Measurements from ENCODE around the gene LRMDA.

LRMDA gene

GRCh38 chr10:76197293-76197692, 765.9 kb downstream of the LRMDA start:
- no peak for FAIRE-seq

- FAIRE-seq: no peak
These were observed 767.0 kb downstream of the LRMDA start for GRCh38 chr10:76198287-76199035.

DNA sequence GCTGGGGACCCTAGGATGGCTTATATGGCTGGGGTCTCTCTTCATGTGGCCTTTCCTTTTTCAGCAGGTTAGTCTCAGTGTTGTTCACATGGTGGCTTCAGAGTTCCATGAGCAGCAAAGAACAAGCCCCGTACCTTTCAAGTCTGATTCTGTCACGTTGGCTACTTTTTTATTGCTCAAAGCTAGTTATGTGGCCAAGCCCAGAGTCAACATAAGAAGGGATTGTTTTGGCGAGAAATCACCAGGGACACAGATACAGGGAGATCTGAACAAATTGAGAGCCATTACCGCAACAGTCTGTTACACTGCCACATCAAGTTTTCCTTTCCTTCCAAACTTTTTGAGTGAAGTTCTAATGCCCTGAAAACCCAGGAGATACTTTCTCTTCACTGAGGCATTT, 770.5 kb downstream of the LRMDA start:
- FAIRE-seq: no peak

GRCh38 chr10:76202777-76203176, 771.4 kb downstream of the LRMDA start:
- FAIRE-seq: no peak

DNA sequence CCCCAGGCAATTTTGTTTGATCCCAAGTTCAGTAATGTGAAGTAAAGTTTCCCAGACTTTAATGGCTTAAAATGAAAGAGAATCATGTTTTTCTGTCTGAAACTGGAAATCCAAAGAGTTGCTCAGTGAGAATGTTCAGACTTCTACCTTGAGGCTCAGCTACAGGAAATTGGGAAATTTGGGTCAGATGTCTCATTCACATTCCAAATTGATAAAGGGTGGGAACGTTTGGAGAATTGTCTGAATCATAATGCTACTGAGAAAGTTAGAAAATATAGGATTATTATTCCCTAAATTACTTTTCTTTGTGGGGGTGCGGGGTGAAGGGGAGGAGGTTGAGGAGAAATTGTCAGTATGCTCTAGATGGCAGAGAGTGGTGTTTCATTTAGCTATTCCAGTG, 773.9 kb downstream of the LRMDA start:
- no peak for FAIRE-seq

DNA sequence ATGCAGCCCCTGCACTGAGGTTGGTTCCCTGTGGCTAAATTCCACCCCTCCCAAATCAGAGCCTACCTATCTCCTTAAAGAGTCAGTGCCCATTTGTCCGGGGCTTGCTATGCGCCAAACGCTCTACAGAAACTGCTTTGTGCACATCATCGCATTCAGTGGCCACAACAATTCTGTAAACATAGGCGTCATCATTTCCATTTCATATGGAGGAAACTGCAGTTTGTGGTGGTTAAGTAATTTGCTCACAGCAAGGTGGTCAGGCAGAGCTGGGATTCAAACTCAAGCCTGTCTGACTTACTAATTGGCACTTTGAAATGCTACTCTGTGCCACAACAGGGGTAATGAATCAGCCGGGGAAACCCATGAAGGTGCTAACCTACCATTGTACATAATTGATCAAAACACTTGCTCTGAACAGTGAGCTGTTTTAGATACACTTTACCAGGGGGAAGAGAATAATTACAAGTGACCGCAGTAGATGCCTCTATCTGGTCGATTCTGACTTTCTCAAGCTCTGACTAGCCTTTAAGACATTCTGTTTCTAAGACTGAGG, 775.5 kb downstream of the LRMDA start:
- FAIRE-seq: no peak

DNA sequence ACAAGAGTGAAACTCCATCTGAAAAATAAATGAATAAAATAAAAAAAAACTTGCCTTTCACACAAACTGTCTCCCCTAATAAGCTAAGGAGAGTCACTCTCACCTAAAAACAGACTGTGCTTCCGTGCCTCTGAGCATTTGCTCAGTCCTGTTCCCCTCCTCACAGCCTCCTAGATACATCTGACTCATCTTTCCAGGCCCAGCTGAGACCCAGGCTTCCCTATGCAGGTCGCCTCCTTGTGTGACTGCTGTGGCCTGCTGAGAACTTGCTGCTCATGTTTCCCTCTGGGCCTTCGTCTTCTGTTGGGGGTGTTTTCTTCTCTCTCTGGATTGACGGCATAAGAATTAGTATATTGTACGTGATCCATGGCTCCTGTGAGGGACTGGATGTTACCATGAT, 777.7 kb downstream of the LRMDA start:
- no peak for FAIRE-seq

- no peak for FAIRE-seq
These were observed 778.8 kb downstream of the LRMDA start for GRCh38 chr10:76210211-76210610.

DNA sequence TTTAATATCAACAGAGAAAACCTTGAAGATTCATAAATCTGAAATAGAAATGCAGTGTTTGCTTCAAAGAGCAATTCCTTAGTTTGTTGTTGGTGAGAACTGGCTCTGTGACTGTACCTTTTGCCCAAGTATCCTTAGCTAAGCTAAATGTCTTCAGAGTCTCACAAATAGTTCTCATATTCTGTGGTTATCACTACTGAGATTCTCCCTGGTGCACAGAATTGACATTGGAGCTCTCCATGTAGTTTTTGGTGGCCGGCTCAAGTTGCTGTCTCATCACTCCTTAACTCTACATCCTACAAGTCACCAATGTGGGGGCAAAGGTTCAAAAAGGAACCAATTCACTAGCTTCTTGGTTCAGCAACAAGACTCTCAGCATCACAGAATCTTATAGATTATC, 780.3 kb downstream of the LRMDA start:
- no peak for FAIRE-seq

DNA sequence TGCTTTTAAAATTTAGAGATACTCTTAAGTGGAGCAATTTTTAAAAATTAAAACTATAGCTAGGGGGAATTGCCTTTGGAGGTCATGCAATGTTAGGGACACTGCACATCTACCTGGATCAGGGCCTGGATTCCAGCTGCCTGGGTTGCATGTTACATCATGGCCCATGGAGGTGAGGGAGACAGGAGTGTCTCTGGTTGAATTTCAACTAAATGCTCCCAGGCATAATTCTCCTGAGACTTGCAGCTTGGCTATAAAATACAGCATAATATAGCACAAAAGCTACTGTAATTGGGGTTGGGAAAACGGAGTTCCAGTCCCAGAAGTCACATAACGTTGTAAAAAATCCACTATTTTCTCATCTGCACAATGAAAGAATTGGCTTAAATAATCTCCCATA, 782.5 kb downstream of the LRMDA start:
- FAIRE-seq: no peak

DNA sequence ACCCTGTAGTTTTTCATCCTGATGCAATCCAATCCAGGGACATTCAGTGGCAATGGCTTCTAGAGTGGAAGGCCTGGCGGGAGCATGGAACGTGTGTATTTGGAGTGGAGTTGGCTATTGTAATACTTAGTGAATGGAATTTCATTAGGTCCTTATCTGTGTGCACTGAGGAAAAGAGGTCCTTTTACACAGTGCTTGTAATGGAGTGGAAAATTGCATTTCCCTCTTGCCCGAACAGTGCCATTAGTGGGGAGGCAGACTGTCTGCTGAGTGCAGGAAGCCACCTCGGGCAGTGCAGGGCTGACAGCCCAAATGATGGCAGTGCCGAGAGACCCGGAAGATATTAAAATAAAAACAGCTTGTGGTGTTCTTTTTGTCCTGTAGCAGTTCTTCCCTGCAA, 786.6 kb downstream of the LRMDA start:
- no peak for FAIRE-seq

DNA sequence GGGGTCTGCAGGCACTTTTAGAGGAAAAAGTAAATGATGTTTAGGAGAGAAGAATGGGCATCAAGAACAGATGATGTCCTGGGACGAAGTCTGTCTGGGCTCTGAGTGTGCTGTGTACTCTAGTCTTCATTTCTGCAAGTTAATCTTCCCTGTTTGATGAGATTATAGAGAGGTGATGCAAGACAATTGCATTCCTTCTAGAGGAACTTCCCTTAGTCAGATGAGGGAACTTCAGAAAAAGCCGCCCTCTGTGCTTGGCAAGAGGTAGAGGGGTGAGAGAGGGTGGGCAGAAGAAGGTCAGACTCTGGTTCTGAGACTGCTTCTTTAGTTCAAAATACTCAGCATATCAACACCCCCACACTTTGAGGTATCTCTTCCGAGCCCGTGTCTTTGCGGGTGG, 797.9 kb downstream of the LRMDA start:
- FAIRE-seq: no peak

- no peak for FAIRE-seq
These were observed 799.5 kb downstream of the LRMDA start for GRCh38 chr10:76230921-76231285.

GRCh38 chr10:76231286-76231934, 800.0 kb downstream of the LRMDA start:
- FAIRE-seq: no peak

- no peak for FAIRE-seq
These were observed 803.2 kb downstream of the LRMDA start for GRCh38 chr10:76234499-76235226.

DNA sequence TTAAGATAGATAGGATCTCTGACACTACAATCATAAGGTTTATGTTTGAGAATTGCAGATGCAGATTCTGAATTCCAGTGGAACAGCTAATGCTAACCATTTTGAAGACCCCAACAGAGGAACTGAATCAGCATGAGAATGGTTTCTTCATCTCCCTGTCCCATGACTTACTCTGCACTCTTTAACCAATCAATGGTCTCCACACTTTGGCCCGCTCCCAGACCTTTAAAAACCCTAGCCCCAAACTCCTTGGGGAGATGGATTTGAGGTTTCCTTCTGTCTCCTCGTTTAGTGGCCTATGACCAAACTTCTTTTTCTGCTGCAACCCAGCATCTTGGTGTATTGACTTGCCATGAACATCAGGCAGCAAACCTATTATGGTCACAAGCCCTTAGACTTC, 804.9 kb downstream of the LRMDA start:
- no peak for FAIRE-seq

- FAIRE-seq: no peak
These were observed 811.5 kb downstream of the LRMDA start for GRCh38 chr10:76242956-76243355.

- FAIRE-seq: no peak
These were observed 812.8 kb downstream of the LRMDA start for GRCh38 chr10:76244061-76244686.

DNA sequence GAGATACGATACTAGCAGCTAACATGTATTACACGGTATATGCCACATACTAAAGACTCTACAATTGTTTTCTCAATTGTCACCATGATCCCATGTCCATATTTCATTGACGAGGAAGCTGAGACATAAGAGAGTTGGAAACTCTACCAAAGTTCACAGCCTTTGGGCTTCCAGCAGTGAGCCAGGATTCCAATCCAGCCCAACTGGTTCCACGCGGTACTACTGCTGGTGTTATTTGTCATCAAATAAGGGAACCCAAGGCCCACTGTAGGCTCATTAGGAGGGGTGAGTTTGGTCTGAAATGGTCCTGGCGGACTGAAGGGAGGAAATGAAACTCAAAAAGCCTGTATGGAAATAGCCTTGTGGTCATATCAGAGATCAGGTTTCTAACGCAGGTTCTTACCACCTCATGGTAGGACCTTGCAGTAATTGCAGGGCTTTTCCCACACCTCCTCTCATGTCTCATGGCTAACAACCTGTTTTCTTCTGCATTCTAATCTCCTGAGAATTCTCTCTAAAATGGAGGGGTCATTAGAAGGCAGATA, 814.6 kb downstream of the LRMDA start:
- FAIRE-seq: no peak

- no peak for FAIRE-seq
These were observed 817.3 kb downstream of the LRMDA start for GRCh38 chr10:76248649-76249200.

- no peak for FAIRE-seq
These were observed 820.6 kb downstream of the LRMDA start for GRCh38 chr10:76251841-76252671.

DNA sequence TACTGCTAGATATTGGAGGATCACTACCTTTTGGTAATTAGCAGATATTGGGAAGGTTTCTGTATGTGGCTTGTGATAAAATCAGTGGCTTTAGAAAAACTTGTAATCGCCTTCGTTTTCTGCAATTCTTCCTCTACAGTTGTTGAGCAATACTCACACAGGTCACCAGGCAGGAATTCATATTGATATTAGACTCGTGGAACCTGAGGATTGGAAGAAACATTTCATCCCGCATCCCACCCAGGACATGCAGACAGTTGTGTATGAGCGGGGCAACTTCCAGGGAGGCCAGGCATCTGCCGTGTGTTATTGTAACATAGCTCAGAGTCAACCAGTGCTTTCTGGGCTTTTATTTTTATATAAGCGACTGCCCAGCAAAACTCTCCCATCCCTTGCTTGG, 821.3 kb downstream of the LRMDA start:
- FAIRE-seq: no peak

Measured in G401.6 (cell line).